Parathyroid adenoma (tissue), 2 donors: ENCODE results near the gene TGFB2.

Experiments
- H2AFZ ChIP-seq: fragments of 300-600 bp; sonication (generic); one replicate; pipeline ENCODE4 v1.7.0; 2017; ENCODE audit warnings: antibody characterized with exemption, mild to moderate bottlenecking
- H3K27ac ChIP-seq: fragments of 300-600 bp; sonication (generic); one replicate; pipeline ENCODE4 v1.7.0; 2017
- H3K27me3 ChIP-seq: fragments of 300-600 bp; sonication (generic); one replicate; pipeline ENCODE4 v1.7.0; 2017; ENCODE audit warnings: low read length; ENCODE audit not compliant: control insufficient read depth, insufficient read depth
- H3K36me3 ChIP-seq: fragments of 300-600 bp; sonication (generic); one replicate; pipeline ENCODE4 v1.7.0; 2017; ENCODE audit warnings: low read length; ENCODE audit not compliant: control insufficient read depth, insufficient read depth
- H3K4me1 ChIP-seq: fragments of 300-600 bp; sonication (generic); one replicate; pipeline ENCODE4 v1.7.0; 2017; ENCODE audit warnings: control low read depth
- H3K4me2 ChIP-seq: fragments of 300-600 bp; sonication (generic); one replicate; pipeline ENCODE4 v1.7.0; 2017; ENCODE audit warnings: low read length
- H3K4me3 ChIP-seq: fragments of 300-600 bp; sonication (generic); one replicate; pipeline ENCODE4 v1.7.0; 2017; ENCODE audit warnings: low read depth, low read length
- H3K79me2 ChIP-seq: fragments of 300-600 bp; sonication (generic); one replicate; pipeline ENCODE4 v1.7.0; 2017; ENCODE audit warnings: control low read depth
- H3K9ac ChIP-seq: fragments of 300-600 bp; sonication (generic); one replicate; pipeline ENCODE4 v1.7.0; 2017; ENCODE audit warnings: mild to moderate bottlenecking
- H3K9me3 ChIP-seq: fragments of 300-600 bp; sonication (generic); one replicate; pipeline ENCODE4 v1.7.0; 2017; ENCODE audit warnings: low read length; ENCODE audit not compliant: control insufficient read depth
- TF ChIP-seq, protein P1 (sequence below): fragments of 300-600 bp; sonication (generic); IDR thresholded peaks from one replicate; pipeline ENCODE4 v1.7.0; 2017; ENCODE audit warnings: antibody characterized with exemption, mild to moderate bottlenecking
- donor health status: primary hyperparathyroidism.

The TGFB2 gene

DNA sequence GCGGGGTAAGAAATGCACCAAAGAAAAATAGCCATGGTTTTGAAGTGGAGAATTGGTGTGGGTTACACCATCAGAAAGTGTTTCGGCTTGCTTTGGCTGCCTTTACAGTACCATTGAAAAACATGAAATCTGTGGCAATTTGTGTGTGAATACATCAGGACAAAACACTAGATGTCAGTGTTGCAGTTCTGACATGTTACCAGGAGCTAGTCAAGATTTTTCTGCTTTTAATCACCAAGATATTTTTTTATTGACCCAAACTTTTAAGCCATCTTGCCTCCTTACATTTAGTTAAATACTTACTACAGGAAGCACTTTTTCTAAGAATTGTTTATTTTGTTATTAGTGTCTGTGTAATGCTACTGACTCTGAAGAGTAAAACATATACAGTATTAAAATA is 45.7 kb upstream of the TGFB2 start:
- Histone ChIP-seq H3K4me3 (no peak overlapping the region), H3K36me3 (no peaks in the 10 kb centered on the region), H3K9ac (no peak overlapping the region), H3K9me3 (no peaks in the 10 kb centered on the region), H2AFZ (no peak overlapping the region), H3K79me2 (no peaks in the 10 kb centered on the region), H3K4me1 (no peaks in the 10 kb centered on the region), H3K4me2 (no peak overlapping the region), H3K27ac (no peak overlapping the region), H3K27me3 (no peaks in the 10 kb centered on the region)
- TF ChIP-seq, protein P1, sequence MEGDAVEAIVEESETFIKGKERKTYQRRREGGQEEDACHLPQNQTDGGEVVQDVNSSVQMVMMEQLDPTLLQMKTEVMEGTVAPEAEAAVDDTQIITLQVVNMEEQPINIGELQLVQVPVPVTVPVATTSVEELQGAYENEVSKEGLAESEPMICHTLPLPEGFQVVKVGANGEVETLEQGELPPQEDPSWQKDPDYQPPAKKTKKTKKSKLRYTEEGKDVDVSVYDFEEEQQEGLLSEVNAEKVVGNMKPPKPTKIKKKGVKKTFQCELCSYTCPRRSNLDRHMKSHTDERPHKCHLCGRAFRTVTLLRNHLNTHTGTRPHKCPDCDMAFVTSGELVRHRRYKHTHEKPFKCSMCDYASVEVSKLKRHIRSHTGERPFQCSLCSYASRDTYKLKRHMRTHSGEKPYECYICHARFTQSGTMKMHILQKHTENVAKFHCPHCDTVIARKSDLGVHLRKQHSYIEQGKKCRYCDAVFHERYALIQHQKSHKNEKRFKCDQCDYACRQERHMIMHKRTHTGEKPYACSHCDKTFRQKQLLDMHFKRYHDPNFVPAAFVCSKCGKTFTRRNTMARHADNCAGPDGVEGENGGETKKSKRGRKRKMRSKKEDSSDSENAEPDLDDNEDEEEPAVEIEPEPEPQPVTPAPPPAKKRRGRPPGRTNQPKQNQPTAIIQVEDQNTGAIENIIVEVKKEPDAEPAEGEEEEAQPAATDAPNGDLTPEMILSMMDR = no peak

DNA sequence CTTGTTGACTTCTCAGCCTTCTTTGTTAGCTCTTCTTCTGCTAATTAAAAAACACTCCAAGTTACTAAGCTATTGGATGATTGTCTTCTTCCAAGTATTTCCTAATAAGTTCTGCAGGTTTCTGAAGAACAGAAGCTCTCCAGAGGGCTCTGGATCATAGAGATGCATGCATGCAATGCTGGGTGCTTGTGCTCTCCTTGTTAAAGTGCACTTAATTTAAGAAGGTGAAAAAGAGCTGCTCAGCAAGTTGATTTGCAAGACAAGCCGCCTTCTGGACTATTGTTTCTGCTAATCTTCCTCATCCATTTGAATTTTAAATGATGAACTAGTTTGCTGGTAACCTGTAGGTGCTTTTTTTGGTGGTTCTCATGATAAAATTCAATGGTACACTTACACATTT is 43.9 kb upstream of the TGFB2 start:
- H3K27me3 ChIP-seq = no peaks in the 10 kb centered on the region
- no peak overlapping the region for H3K4me2 ChIP-seq
- H3K9me3 ChIP-seq = no peaks in the 10 kb centered on the region
- no peaks in the 10 kb centered on the region for H3K36me3 ChIP-seq
- H3K9ac ChIP-seq = no peak overlapping the region
- TF ChIP-seq, protein P1 = no peak
- H3K27ac ChIP-seq = no peak overlapping the region
- no peaks in the 10 kb centered on the region for H3K4me1 ChIP-seq
- H3K4me3 ChIP-seq = no peak overlapping the region
- H3K79me2 ChIP-seq = no peaks in the 10 kb centered on the region
- H2AFZ ChIP-seq = no peak overlapping the region

DNA sequence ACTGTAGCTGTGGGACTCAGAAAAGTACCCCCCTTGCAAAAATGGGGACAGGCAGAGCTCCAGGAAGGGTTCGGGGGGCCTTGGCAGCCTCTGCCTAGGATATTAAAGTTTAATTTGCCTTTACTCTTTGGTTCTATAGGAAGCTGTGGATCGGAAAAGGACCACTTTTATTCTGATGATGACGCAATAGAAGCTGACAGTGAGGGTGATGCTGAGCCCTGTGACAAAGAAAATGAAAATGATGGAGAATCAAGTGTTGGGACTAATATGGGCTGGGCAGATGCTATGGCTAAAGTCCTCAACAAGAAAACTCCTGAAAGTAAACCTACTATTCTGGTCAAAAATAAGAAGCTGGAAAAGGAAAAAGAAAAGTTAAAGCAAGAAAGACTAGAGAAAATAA is 43.0 kb upstream of the TGFB2 start:
- H3K27me3 ChIP-seq = no peaks in the 10 kb centered on the region
- no peak overlapping the region for H2AFZ ChIP-seq
- no peak overlapping the region for H3K9ac ChIP-seq
- no peak overlapping the region for H3K27ac ChIP-seq
- no peak overlapping the region for H3K4me3 ChIP-seq
- no peak overlapping the region for H3K4me2 ChIP-seq
- H3K9me3 ChIP-seq = no peaks in the 10 kb centered on the region
- TF ChIP-seq, protein P1 = no peak
- H3K36me3 ChIP-seq = no peaks in the 10 kb centered on the region
- no peaks in the 10 kb centered on the region for H3K79me2 ChIP-seq
- no peaks in the 10 kb centered on the region for H3K4me1 ChIP-seq

DNA sequence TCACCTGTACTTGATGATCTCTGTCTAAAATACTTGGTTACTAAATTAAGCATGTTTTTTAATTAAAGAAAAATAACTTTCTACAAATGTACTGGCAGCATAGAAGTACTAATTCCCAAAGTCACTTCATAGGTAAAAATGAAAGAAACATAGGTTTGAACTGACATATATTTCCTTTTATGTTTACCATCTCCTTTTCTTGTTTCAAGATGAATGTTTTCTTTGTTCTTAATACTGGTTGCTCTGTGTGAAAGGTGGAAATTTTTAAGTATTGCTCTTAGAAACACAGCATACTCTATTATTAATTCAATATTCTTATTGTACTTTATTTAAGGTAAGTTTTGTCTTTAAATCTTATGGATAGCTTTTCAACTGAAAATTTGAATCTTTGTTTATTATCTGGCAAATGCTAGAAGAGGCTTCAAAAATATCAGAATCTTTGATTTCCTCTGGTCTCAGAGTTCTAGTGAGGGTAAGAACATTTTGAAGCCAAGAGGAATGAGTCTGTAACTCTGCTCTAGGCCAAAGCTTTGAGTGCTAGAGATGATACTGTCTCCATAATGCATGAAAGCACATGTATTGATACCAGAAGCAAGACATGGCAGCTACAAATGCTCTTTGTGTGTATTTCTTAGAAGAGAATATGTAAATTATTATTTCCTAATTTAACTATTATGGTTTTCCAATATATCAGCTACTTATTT is 41.8 kb upstream of the TGFB2 start:
- TF ChIP-seq, protein P1 = no peak

More for the DNA sequence above, 41.8 kb upstream of the TGFB2 start:
- Histone ChIP-seq H3K27ac (no peak overlapping the region), H3K9me3 (no peaks in the 10 kb centered on the region), H3K4me3 (no peak overlapping the region), H3K36me3 (no peaks in the 10 kb centered on the region), H3K79me2 (no peaks in the 10 kb centered on the region), H3K4me1 (no peaks in the 10 kb centered on the region), H3K4me2 (no peak overlapping the region), H3K27me3 (no peaks in the 10 kb centered on the region), H2AFZ (no peak overlapping the region), H3K9ac (no peak overlapping the region)
